SHP77 treated with DMSO at 0.1 percent for 48 hours (cell line): ENCODE measurements around the gene GPS2.
A peak's percentile ranks its signal among the peaks of the same experiment; 100 is the strongest.

Source experiments
- DNase-seq: peaks from one replicate; lab custom pipeline; 2025; lab: John Stamatoyannopoulos, UW

The GPS2 gene

GRCh38 chr17:7317161-7317803 lies 2.1 kb upstream of the GPS2 start:
- DNase-seq, result no peak

DNA sequence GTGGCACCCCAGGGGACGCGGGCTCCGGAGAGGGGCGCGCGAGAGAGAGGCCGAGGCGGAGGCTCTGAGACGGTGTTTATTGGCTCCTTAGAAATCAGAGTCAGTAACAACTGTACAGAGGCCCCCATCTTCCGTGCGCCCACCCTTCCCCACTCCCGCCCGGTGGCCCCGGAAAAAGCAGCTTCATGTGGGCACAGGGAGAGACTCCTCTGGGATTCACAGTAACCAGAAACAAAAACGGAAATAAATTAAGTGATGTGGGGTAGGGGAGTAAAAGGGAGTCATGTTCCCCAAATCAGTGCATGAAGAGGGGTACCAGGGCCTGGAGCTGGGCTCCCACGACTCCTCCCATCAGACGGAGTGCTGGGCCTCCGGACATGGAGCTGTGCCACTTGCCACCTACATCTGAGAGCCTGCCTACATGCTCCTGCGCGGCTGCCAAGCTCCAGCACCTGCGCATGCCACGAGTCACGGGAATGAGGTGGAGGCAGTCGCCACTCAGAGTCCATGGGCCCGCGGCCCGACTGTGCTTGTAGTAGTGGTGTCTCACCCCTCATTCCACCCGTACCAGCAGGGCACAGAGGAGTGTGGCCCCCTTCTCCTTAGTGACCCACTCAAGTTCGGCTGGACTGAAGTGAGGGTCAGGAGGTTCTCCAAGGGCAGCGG lies 543 bp upstream of the GPS2 start:
- no peak for DNase-seq

GRCh38 chr17:7313890-7314718 lies 1.1 kb downstream of the GPS2 start:
- DNase-seq, result no peak

GRCh38 chr17:7313088-7313889 lies 1.9 kb downstream of the GPS2 start:
- DNase-seq, result no peak

DNA sequence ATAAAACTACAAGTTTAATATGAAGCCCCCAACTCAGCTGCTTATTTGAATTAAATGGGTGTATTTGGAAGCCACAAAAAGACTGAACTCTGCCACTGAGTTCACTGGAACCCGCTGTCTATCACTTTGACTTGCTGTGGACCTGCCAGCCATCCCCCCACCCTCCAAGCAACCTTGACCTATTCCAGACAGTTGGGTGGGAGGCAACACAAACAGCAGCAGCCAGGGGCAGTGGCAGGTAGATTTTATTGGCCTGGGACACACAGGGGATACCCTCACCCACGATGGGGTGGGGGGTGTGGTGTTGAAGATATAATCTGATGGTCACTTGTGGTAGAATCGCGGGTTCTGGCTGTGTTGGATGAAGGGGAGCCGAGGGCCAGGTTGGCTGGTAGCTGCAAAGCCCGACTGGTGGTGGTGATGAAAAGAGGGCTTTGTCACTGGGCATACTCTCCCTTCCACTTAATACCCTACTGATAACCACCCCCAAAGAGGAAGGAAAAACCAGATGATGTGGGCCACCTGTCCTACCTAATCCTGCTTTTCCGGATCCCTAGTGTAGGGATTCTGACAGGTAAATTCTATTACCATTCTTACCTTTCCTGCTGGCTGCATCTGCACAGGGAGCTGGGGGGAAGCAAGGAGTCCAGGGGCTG lies 2.6 kb downstream of the GPS2 start:
- DNase-seq, result no peak

DNA sequence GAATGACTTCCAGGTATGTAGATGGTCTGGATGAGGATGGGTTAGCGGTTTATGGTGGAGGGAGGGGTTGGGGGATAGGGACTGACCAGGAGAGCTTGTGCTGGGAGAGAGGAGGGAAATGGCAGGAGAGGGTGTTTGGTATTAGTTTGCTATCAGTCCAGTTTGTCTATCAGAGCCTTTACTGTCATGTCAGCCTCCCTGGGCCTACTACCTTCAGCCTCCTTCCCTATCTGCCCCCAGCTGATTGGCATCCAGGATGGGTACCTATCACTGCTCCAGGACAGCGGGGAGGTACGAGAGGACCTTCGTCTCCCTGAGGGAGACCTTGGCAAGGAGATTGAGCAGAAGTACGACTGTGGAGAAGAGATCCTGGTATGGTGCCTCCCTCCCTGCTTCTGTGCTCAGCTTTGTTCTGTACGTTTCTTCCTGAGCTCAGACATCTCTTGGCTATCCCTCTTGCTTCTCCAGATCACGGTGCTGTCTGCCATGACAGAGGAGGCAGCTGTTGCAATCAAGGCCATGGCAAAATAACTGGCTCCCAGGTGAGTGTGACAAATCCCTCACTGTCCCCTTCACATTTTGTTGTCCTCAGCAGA lies 4.0 kb downstream of the GPS2 start:
- DNase-seq, result no peak

DNA sequence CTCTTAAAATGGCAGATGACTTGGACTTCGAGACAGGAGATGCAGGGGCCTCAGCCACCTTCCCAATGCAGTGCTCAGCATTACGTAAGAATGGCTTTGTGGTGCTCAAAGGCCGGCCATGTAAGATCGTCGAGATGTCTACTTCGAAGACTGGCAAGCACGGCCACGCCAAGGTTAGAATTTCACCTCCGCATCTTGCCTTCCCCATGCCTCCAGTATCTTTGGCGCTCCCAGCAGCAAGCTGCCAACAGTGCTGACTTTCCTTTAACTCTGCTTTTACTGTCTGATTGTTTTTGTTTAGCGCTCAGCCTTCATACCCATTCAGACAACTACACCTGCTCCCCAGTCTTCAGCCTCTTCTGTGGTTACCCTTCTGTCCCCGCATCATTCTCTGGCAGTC lies 5.5 kb downstream of the GPS2 start:
- no peak for DNase-seq

DNA sequence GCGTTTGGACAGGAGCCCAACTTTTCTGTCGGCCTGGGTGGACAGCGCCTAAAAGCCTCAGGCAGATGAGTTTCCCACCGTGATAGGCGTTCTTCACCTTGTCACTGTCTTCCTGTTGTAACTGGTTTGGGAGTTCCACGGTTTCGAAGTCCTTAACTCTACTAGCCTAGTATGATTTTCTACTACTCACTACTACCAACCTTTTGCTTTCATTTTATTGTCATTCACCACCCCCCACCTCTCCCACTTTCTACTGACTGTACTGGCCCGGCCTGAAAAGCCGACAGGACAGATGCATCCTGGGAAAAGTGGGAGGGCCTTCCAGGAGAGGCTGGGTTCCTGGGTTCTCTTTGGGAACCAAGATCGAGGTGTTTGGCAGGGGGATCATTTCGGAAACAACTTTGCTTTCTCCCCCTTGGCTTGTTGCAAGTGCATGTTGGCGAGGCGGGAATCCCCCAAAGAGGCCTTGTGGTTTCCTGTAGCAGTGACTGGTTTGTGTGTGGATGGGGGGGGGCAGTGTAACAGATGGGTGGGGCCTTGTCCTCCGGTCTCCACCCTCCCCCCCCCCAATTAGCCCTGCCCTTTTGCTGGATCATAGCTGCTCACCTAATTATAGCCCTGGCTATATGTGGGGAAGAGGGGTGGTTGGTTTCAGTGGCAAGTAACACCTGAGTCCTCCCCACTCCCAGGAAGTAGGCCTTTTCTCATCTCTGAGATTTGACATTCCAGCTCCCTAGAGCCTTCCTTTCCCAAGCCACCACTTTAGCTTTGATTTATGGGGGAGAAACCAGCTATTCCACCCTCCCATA lies 6.3 kb downstream of the GPS2 start:
- DNase-seq, result peak; percentile 33

GRCh38 chr17:7307686-7308624 lies 7.2 kb downstream of the GPS2 start:
- no peak for DNase-seq

- peak; percentile 100 for DNase-seq
These were observed 8.1 kb downstream of the GPS2 start, which contains the start of gene EIF5A for GRCh38 chr17:7306911-7307685. TSS of gene EIF5A (plus strand) at chr17:7307628. CDS start at chr17:7309636, 2,008 bp downstream.

DNA sequence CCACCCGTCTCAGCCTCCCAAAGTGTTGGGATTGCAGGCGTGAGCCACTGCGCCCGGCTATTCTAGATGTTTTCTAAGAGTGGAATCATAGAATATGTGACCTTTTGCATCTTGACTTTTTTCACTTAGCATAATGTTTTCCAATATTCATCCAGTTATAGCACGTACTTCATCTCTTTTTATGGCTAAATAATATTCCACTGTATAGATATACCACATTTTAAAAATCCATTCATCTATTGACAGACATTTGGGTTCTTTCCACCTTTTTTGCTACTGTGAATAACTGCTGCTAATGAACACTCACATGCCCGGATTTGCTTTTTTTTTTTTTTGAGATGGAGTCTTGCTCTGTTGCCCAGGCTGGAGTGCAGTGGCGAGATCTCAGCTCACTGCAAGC lies 11.0 kb downstream of the GPS2 start:
- no peak for DNase-seq

DNA sequence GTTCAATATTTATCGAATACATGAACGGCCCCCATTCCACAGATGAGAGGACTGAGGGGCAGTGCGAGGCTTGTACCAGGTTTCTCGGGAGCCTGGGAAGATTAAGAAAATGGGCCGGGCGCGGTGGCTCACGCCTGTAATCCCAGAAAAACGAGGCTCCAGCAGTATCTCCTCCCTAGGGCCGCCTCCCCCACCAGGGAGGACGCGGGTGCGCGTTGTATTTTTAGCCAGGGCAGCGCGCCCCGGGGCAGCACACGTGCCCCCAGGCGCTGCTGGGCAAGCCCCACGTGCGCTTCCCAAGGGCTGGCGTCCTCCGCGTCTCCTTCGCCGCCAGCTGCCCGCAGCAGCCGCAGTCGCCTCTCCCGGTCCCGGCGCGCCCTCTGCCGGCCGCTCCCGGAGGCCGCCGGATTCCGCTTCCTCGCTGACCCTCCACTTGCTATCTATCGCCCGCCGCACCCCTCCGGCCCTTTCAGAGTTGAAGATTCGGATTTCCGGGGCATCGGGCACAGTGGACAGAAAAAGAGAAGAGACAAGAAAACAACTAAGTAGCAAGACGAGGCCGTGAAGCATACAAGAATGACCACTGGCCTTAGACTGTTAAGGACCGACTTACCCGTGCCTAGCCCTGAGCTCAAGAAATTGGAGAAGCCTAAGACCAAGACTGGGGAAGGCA lies 18.8 kb downstream of the GPS2 start:
- DNase-seq, result peak; percentile 58

- no peak for DNase-seq
These were observed 19.7 kb downstream of the GPS2 start for GRCh38 chr17:7295230-7296180.

DNA sequence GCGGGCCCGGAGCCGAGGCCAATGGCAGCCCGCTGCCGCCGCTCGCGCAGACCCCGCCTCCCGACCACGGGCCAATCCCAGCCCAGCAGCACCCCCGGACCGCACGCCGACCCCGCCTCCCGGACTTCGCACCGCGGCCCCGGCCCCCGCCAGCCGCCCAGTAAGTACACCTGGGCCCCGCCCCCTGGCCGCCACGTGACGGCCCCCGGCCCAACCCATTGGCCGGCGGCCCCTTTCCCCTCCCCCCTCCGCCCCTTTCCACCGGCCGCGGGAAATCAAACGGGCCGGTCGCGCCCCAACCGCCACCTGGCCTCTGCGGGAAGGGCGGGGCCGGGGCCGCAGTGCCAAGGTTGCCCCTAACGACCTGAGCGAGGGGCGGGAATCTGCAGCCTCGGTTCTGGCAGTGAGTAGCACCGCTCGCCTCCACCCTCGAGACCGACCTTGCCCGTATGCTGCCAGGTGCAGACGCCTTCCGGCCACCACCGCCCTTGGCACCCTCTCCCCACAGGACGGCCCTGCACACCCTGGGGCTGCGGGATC lies 20.5 kb downstream of the GPS2 start, which contains the start of gene YBX2:
Gene YBX2 (minus strand): TSS at position 26 of the 540 bp plus-strand sequence. CDS start 139 bp downstream, outside the sequence.
- no peak for DNase-seq

- DNase-seq, result no peak
These were observed 21.1 kb downstream of the GPS2 start for GRCh38 chr17:7293816-7294613.
